Stimulated activated CD4-positive, alpha-beta T cell treated with anti-CD3 and anti-CD28 coated beads, Interleukin-4, amount 100 ng/mL, for 48 hours (primary cell): ENCODE results near the gene PDGFA.

Source experiments
- DNase-seq, 2 donors: peaks; one replicate each; pipeline ENCODE4 v3.0.0-alpha.2; 2020; ENCODE audit warnings: low read depth in 2 of 2

PDGFA gene

DNA sequence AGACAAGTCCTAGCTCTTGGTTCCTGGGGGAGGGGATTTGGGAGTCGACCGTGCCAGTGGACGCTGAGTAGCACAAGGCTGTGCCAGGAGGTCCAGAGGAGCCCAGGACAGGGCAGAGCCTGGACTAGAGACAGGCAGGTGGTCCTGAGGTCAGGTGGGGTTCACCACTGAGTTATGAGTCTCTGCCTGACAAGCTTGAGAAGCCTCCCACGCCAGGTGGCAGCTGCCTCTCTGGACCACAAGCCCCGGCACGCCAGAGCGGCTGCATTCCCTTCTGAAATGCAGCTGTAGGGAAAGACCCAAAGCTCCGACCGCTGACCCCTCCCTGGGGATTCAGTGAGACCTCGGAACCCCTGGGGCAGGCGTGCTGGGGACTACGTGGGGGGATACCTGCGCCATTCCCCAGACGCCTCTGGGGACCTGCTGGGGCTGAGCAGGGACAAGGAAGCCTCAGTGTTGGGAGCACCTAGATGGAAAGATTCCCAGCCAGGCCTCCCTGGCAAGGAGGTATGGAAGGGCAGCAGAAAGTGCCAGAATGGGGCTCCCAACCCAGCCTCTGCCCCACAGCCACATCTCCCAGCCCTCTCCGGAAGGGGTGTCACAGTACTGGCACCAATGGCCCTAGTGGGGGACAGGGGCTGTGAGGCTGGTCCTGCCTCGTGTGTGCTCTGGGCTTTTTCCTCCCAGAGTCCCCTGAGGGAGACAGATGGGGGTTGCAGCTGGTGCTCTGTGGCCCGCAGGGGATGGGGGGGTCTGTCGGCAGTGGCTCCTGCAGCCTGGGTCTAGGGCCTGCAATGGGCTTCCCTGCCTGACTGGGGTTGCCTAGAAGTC is 29.0 kb downstream of the PDGFA start:
- DNase-seq, result no peak

DNA sequence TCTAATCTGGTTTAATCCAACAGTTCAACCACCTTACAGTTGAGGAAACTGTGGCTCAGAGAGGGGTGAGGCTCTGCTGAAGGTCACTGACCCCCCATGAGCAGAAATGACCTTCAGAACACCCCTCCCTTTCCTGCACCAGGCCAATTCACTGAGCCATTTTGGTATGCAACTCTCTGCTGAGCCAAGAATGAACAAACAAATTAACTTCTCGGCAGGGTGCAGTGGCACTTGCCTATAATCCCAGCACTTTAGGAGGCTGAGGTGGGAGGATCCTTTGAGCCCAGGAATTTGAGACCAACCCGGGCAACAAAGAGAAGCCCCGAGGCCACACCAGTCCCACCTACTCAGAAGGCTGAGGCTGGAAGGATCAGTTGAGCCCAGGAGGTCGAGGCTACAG is 29.8 kb downstream of the PDGFA start:
- no peak for DNase-seq

DNA sequence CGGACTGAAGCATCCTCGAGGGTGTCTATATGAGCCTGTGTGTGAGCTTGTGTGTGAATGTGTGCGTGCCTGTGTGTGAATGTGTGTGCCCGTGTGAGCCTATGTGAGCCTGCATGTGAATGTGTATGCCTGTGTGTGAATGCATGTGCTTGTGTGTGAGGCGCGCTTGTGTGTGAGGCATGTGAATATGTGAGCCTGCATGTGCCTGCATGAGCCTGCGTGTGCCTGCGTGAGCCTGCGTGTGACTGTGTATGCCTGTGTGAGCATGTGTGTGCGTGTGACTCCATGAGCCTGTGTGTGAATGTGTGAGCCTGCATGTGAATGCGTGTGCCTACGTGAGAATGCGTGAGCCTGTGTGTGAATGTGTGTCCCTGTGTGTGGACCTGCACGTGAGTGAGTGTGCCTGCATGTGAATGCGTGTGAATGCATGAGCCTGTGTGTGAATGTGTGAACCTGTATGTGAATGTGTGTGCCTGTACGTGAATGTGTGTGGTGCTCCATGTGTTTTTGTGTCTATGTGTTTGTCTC is 33.4 kb downstream of the PDGFA start:
- no peak for DNase-seq

DNA sequence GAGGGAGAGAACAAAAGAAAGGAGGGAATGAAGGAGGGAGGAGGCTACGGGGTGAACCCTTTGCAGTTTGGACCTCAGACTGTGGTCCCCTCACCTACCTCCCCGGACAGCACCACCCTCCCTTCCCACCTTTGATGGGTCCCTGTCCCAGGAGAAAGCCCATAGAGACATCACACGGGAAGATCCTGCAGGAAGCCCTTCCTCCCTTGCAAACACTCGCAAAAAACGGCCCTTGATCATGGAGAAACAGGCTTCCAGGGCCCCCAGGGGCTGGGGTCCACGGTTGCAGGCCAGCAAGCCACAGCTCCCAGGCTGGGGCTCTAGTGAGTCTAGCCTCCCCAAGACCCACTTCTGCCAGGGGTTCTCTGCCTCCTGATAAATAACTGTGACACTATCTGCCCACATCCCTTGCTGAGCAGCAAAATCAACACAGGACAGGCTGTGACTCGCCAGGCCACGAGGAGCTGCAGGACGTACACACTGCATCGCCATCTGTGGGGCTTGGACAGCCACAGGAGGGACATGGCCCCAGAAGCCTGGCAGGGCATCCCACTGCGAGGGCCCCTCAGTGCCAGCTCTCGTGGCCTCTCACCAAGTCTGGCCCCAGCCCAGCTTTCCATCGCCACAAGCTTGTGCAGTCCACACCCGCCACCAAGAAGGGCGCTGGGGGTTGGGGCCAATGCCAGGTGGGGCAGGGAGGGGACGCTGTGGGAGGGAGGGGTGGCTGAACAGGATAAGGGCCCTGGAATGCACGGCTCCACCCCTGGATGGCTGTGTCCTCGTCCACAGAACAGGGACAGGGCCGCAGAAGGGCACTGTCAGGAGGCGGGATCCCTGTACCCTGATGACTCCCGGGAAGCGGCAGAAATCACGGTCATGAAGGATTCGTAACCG is 34.2 kb downstream of the PDGFA start:
- DNase-seq, result no peak

DNA sequence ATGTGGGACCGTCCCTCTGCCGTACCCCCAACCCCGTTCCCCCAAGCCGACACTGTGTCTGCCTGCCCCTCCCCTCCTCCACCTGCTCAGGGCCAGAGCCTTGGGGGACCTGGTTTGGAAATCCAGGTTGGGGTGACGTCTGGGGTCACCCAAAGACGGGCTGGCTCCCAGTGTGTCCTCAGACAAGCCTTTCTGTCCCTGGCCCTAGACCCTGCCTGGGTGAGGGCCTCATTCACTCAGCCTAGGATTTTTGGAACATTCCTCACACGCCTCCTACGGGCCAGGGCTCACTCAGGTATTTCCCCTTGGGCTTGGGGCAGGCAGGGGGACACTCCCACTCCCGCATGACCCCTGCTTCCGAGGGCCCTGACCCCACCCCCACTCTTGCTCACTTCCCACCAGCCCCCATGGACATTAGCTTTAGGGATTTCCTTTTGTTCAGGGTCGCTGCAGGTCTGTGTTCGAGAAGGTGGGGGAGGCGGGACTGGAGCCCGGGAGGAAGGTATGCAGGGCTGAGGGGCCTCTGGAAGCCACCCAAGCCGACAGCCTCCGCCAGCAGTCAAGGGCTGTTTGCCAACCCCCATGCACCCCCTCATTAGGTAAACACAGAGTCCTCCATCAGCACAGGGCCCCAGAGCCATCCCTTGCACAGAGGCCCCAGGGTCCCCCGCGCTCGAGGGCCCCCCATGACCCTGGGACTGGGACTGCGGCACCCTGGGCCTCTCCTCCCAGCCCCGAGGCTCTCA is 35.1 kb downstream of the PDGFA start:
- no peak for DNase-seq

DNA sequence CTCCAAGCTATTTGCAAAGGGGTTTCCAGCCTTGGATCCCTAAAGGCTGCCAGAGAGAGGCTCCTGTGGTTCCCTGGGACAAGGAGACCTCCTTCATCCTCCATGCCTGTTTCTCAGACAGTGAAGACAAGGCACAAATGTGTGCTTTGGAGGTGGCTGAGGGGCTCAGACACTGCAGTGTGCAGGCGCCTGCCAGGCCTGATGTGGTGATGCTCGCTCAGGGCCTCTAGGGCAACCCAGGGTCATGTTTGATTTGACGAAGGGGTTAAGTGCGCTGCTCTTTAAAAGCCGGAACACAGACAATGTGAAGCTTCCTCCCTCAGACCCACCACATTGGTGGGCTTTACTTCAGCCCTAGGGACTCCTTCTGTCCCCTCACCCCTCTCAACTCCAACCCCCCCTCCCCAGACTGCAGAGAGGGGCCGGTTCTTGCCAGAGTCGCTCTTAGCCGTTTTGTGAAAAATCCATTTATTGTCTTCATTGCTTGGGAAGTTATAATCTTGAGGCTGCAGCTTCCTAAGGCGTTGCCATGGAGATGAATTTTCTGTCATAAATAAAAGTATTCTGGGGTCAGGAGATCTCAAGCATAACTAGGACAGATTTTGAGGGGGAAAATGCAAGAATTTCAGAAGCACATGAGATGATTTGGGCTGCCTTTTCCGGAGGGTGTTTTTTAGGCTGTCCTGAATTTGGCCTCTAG is 35.8 kb downstream of the PDGFA start:
- no peak for DNase-seq

DNA sequence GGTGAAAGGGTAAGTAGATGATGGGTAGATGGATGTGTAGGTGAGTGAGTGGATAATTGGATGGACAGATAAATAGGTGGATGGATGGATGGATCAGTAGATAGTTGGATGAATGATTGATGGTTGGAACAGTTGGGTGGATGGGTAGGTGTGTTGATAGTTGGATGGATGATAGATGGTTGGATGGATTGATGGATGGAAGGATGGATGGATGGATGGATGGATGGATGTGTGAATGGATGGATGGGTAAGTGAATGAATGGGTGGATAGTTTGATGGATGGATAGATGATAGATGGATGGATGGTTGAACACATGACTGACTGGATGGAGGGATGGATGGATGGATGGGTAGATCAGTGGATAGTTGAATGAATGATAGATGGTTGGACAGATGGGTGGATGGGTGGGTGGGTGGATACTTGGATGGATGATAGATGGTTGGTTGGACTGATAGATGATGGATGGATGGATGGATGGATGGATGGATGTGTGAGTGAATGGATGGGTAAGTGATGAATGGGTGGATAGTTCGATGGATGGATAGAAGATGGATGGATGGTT is 37.0 kb downstream of the PDGFA start:
- DNase-seq, result no peak

DNA sequence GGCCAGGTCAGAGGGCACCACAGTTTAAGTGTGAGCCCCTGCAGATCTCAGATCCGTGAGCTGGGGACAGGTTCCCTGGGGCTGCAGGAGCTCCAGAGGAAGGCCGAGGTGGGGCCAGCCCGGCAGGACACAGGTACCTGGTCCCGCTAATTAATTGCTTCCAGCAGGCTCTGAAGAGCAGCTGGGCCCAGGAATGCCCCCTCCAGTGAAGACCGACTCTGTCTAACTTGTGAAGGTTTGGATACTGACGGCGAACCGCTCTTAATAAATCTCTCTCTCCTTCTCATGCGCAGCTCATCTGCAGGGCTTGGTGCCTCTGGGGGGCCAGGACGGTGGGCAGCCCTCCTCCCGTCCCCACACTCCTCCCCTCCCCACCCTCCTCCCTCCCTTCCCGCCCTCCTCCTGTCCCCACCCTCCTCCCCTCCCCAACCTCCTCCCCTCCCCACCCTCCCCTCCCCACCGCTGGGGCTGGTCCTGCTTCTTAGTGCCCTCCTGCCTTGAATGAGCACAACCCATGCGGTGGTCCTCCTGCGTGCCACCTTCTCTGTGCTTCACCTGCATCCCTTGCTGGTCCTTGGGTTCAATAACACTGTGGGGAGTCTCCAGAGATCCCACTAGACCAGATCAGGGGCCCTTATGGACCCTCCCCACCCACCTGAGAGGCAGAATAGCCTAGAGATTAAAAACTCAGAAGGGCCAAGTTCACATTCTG is 38.3 kb downstream of the PDGFA start:
- no peak for DNase-seq

DNA sequence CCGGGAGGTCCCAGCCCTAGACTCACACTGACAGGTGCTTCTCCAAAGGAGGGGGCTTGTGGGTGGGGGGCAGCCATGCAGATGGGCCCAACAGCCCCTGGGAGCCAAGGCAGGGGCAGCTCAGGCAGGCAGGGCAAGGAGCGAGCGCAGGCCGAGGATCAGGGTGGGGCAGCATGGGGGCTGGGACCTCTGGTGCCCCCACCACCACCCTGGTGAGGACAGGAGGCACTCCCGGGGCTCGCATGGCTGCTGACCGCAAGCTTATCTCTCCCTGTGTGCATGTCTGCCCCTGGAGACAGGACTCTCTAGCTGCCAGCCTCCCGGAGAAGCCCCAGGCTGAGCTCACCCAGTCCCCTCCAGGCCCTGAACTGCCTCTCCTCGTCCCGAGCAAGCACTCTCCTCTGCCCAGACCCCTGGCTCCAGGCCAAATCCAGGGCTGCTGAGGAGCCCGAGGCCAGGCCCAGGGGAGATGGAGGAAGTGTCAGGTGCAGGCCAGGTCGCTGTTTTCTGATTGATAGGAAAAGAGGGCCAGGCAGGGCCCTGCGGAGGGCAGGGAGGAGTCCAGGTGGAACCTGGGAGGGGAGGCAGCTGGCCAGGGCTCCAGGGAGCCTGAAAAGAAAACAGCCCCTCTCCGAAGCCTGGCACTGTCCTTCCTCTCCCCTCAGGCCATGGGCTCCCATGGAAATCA is 39.0 kb downstream of the PDGFA start:
- DNase-seq, result no peak

DNA sequence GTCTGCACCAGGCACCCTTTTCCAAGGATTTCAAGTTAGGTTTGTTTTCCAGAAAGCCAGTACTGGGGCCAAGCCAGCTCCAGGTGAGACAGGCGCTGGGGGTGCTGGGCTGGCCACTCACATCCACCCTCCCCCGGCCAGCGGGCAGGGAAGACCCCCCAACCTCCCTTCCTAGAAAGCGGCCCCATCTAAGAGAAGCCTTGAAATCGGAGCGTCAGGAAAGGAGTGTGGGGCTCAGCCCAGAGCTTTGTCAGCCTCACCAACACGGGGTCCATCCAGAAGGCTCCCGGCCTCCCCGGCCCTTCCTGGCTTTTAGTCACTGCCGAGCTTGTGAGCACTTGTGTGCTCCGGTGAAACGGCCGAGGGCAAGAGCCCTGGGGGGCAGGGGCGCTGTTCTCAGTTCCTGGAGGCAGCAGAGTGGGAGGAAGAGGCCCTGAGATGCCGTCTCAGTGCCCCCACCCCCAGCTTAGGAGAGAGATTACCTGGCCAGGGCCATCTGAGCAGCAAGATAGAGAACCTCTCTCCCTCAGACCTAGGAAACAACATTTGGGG is 39.6 kb downstream of the PDGFA start:
- DNase-seq, result no peak

DNA sequence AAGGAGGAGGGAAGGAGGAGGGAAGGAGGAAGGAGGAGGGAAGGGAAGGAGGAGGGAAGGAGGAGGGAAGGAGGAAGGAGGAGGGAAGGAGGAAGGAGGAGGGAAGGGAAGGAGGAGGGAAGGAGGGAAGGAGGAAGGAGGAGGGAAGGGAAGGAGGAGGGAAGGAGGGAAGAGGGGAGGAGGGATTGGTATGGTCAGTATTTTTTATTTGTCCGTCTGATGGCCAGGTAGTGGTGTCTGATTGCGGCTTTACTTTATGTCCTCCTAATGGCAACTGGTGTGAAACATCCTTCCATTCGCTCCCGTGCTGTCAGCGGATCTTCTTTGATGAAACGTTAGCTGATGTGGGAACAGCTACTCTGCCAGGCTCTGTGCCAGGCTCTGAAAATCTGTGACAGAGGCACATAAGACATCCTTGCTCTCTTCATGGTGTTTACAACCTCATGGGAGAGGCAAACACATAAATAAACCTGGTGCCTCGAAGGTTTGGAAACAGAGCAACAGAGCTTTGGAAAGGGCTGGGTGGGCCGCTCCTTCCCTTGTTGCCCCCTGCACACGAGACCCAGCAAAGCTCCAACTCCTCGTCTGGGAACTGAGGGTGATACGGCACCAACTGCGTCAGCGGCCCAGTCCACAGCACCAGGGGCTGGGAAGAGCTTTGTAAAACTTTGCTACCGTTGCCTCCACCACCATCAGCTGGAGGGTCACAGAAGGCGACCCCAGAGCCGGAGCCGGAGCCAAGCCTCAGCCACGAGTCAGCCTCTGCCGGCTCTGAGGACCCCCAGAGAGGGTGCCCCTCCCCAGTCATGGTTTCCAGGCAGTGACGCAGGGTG is 40.3 kb downstream of the PDGFA start:
- DNase-seq, result no peak

DNA sequence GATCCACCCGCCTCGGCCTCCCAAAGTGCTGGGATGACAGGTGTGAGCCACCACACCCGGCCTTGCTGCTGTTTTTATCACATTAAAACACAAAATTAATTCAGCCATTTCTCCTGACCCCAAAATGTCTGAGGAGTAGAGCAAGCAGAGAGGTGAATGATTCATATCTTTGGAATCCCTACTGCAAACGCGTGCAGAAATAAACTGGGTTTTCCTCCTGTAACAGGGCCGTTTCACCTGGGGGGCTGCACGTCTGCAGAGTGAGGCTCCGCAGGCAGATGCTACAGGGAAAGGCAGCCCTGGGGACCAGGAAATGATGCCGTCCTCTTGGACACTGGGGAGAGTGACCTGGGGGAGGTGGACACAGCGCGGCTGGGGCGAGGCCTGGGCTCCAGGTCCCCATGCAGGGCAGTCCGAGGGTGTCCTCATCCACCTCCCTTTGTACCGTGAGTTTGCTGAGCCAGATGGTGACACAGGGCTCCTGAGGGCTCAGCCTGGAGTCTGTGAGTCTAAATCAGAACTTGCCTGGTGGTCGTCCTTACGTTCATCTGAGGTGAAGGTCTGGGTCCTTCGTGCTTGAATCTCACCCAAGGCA is 41.9 kb downstream of the PDGFA start:
- DNase-seq, result no peak

DNA sequence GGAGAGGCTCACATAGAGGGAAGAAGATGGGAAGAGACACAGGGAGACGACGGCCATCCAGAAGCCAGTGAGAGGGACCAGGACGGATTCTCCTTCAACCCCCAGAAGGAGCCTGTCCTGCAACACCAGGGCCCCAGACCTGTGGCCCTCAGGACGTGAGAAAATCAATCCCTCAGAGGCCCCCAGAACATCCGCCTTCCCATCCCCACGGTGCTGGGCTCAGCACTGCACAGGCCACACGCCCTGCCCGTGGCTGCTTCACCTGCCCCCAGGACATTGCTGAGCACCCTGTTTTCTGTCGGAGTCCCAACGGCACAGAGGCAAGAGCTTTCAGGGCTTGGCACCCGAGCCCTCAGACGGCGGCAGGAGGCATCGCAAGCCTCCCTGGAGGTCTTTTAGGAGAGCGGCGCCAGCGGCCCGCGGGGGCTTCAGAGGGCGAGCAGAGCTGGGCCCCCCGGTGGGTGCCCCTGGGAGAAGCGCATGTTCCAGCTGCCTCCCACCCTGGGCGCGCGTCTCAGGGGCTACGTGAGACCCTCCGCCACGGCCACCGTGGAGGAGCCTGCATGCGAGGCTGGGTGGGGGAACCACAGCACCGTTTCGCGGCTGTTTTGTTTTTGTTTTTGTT is 42.8 kb downstream of the PDGFA start:
- DNase-seq, result no peak

DNA sequence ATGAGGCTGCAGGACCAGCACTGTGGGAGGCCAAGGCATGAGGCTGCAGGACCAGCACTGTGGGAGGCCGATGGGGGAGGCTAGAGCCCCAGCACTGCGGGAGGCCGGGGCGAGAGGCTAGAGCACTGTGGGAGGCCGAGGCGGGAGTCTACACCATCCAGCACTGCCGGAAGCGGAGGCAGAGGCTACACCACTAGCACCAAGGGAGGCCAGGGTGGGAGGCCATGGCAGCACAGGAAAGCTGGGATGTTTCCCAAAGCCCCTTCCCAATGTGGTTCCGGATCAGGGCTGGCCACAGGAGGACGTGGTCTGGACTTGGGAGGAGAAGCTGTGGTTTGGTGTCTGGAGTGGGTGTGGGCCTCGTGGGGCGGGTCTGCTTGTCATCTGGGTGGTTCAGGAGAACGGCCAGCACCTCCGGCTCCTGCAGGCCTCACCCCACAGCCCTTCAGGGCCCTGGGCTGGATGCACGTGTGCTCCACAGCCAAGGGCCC is 43.6 kb downstream of the PDGFA start:
- no peak for DNase-seq

DNA sequence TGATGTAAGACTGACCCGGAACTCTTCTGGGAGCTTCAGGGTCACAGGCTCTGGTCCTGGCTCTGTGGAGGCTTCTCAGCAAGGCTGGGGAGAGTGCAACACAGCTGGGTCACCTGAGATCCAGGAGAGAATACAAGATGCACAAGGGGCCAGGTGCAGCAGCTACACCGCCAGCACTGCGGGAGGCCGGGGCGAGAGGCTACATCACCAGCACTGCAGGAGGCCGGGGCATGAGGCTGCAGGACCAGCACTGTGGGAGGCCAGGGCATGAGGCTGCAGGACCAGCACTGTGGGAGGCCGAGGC is 44.3 kb downstream of the PDGFA start:
- no peak for DNase-seq

DNA sequence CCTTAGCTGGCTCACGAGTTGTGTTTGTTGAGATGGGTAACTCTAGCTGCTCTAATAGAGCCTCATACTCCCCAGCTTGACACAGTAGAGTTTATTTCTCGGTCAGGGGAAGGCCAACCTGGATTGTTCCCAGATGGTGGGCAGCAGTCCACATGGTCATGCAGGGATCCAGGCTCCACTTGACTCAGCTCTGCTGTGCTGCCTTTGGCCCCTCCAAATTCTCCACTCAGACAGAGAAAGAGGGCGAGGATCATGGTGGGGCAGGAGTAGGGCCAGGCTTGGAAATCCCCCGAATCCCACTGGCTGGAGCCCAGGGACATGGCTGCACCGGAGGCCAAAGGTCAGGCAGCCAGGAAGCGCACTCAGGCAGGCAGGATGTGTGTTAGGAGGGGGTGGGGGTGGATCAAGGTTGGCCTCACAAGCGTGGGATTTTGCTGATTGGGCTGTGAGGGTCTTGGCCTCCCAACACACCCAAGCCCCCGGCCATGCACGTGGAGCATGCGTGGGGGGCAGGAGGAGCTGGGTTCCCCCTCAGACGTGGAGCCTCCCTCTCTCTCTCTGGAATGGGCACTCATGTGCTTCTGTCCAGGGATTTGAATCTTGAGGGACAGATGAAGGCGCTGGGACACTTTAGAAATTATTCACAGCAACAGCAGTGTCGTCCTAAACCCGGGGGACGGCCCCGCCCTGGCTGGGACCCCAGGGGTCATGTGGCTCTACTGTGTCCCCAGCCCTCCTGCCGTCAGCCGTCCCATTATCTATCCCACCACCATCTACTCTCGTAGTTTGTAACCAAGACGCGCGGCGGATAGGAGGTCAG is 44.8 kb downstream of the PDGFA start:
- DNase-seq, result no peak
